A549 (cell line): ENCODE data around the gene NEDD4L.

Experiments
- CEBPB ChIP-seq, 2 experiments: fragments of >200 bp in 1 of 2; sonication (Bioruptor Twin) in 1 of 2; formaldehyde crosslinking in 1 of 2; IDR thresholded peaks; 2 replicates each; pipeline ENCODE4 v1.6.1; 2012 to 2016
- EHMT2 ChIP-seq: fragments of 200-600 bp; sonication (generic); IDR thresholded peaks from 2 replicates; pipeline ENCODE4 v1.6.1; 2016; ENCODE audit warnings: antibody characterized with exemption, low read depth, mild to moderate bottlenecking, moderate library complexity
- GATA3 ChIP-seq: IDR thresholded peaks from 2 replicates; pipeline ENCODE4 v1.6.1; 2012; ENCODE audit warnings: borderline replicate concordance
- NFE2L2 ChIP-seq: fragments of 150-350 bp; conservative IDR thresholded peaks from 2 replicates; pipeline ENCODE4 v1.6.1; 2014; ENCODE audit warnings: low read length
- NR3C1 ChIP-seq: fragments of >200 bp; sonication (Bioruptor Twin); formaldehyde crosslinking; IDR thresholded peaks from 3 replicates; pipeline ENCODE4 v1.6.1; 2017
- POLR2A ChIP-seq: IDR thresholded peaks from 2 replicates; pipeline ENCODE4 v1.6.1; 2012; ENCODE audit warnings: mild to moderate bottlenecking, low read length
- REST ChIP-seq: fragments of 200-600 bp; sonication (generic); IDR thresholded peaks from 2 replicates; pipeline ENCODE4 v1.6.1; 2016; ENCODE audit warnings: antibody characterized with exemption, mild to moderate bottlenecking, moderate library complexity
- USF2 ChIP-seq: fragments of 450-650 bp; IDR thresholded peaks from 2 replicates; pipeline ENCODE4 v1.6.1; 2014; ENCODE audit warnings: antibody characterized with exemption
- TF ChIP-seq, protein P1 (sequence below): fragments of >200 bp; sonication (Bioruptor Twin); formaldehyde crosslinking; IDR thresholded peaks from 3 replicates; pipeline ENCODE4 v1.5.1; 2016
- TF ChIP-seq, protein P2 (sequence below): IDR thresholded peaks from 2 replicates; pipeline ENCODE4 v1.6.1; 2012

DNA sequence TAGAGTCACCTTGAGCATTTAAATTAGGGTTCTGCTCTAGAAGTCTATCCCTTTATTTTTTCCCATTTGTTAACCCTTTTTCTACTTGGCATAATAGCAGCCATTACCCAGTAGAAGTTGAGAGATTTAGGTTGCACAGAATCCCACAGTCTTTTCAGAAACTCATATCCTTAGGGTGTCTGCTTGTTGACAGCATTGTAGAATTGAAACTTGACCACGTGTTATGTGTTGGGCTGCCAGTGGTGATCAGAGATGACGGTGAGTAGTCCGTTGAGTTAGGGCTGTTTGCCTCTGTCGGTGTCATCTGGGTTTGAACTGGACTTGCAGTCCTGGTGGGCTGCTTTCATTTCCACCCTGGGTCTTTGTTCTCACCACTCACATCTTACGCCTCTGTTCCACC is 114.4 kb downstream of the NEDD4L start:
- TF ChIP-seq, protein P1, sequence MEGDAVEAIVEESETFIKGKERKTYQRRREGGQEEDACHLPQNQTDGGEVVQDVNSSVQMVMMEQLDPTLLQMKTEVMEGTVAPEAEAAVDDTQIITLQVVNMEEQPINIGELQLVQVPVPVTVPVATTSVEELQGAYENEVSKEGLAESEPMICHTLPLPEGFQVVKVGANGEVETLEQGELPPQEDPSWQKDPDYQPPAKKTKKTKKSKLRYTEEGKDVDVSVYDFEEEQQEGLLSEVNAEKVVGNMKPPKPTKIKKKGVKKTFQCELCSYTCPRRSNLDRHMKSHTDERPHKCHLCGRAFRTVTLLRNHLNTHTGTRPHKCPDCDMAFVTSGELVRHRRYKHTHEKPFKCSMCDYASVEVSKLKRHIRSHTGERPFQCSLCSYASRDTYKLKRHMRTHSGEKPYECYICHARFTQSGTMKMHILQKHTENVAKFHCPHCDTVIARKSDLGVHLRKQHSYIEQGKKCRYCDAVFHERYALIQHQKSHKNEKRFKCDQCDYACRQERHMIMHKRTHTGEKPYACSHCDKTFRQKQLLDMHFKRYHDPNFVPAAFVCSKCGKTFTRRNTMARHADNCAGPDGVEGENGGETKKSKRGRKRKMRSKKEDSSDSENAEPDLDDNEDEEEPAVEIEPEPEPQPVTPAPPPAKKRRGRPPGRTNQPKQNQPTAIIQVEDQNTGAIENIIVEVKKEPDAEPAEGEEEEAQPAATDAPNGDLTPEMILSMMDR: no peak
- TF ChIP-seq EHMT2 (no peak), NR3C1 (no peak), GATA3 (no peak), USF2 (no peak), REST (no peak), POLR2A (no peak), CEBPB (IDR thresholded peaks at IDR 0.05) (no peak), NFE2L2 (no peak)
- TF ChIP-seq, protein P2, sequence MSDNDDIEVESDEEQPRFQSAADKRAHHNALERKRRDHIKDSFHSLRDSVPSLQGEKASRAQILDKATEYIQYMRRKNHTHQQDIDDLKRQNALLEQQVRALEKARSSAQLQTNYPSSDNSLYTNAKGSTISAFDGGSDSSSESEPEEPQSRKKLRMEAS: no peak
